IMR-90 (cell line): ENCODE data around the gene MCM5. TPM values are rescaled to one million over a fixed set of nuclear protein-coding genes. Genes with fewer than 3 reads are reported as not detected.
A peak's percentile ranks its signal among the peaks of the same experiment; 100 is the strongest.

Source experiments
- ATAC-seq: fragments of 200-7000 bp; cut with Tn5 transposase; 2 replicates; pipeline ENCODE4 v1.9.1; 2020; ENCODE audit warnings: low read depth, mild to moderate bottlenecking, moderate library complexity
- BruUV-seq: library from RNA; stranded (reverse); fragments of 400-500 nt; replicated peaks from 2 replicates; lab custom pipeline; 2021; lab: Mats Ljungman, UMichigan
- CTCF ChIA-PET: fragments of 300-600 bp; formaldehyde crosslinking; extraction: SDS; loops from one replicate; lab custom pipeline; 2021; ENCODE audit warnings: antibody characterized with exemption; lab: Yijun Ruan, JAX
- POLR2A ChIA-PET: fragments of 300-600 bp; sonication (Branson Sonifier 250); formaldehyde crosslinking; loops from one replicate; lab custom pipeline; 2022; ENCODE audit warnings: antibody characterized with exemption; ENCODE audit not compliant: unreplicated experiment; lab: Charles Lee
- DNase-seq: peaks from one replicate; pipeline ENCODE4 v3.0.0; 2013
- H2AFZ ChIP-seq: replicated peaks from 2 replicates; pipeline ENCODE3; 2013; ENCODE audit warnings: low read length, mild to moderate bottlenecking; ENCODE audit not compliant: poor library complexity
- H2AK5ac ChIP-seq: 2 replicates; pipeline ENCODE4 v1.6.1; 2013; ENCODE audit warnings: low read depth, low read length, inconsistent platforms
- H2AK9ac ChIP-seq: replicated peaks from 2 replicates; pipeline ENCODE3; 2013; ENCODE audit warnings: mild to moderate bottlenecking, low read depth, low read length, moderate library complexity; ENCODE audit not compliant: poor library complexity
- H2BK120ac ChIP-seq: 2 replicates; pipeline ENCODE4 v1.6.1; 2013; ENCODE audit warnings: low read depth, low read length, inconsistent platforms
- H2BK15ac ChIP-seq: 3 replicates; pipeline ENCODE4 v1.6.1; 2013; ENCODE audit warnings: low read depth, low read length, inconsistent platforms
- H2BK20ac ChIP-seq: 2 replicates; pipeline ENCODE4 v1.6.1; 2013; ENCODE audit warnings: low read depth, mild to moderate bottlenecking, inconsistent platforms, low read length, moderate library complexity
- H2BK5ac ChIP-seq: 2 replicates; pipeline ENCODE4 v1.6.1; 2013; ENCODE audit warnings: mild to moderate bottlenecking, low read depth, low read length, inconsistent platforms; ENCODE audit not compliant: poor library complexity, severe bottlenecking
- H3K14ac ChIP-seq: replicated peaks from 2 replicates; pipeline ENCODE4 v1.6.1; 2013; ENCODE audit warnings: low read depth, low read length, inconsistent platforms
- H3K18ac ChIP-seq: 2 replicates; pipeline ENCODE4 v1.6.1; 2013; ENCODE audit warnings: low read depth, low read length, control low read depth
- H3K23ac ChIP-seq: 2 replicates; pipeline ENCODE4 v1.6.1; 2013; ENCODE audit warnings: low read depth, low read length, inconsistent platforms
- H3K27ac ChIP-seq: 2 replicates; pipeline ENCODE4 v1.5.1; 2013; ENCODE audit warnings: mild to moderate bottlenecking, control low read depth, low read length; ENCODE audit not compliant: insufficient read depth
- H3K27me3 ChIP-seq: 2 replicates; pipeline ENCODE4 v1.6.1; 2013; ENCODE audit warnings: low read length; ENCODE audit not compliant: control insufficient read depth, insufficient read depth
- H3K36me3 ChIP-seq: 2 replicates; pipeline ENCODE4 v1.6.1; 2013; ENCODE audit warnings: low read length, mixed read lengths; ENCODE audit not compliant: control insufficient read depth, insufficient read depth
- H3K4ac ChIP-seq: 2 replicates; pipeline ENCODE4 v1.6.1; 2013; ENCODE audit warnings: low read depth, low read length, inconsistent platforms
- H3K4me1 ChIP-seq: 2 replicates; pipeline ENCODE4 v1.6.1; 2013; ENCODE audit warnings: low read length, mixed read lengths; ENCODE audit not compliant: control insufficient read depth, insufficient read depth
- H3K4me2 ChIP-seq: 2 replicates; pipeline ENCODE4 v1.6.1; 2013; ENCODE audit warnings: low read depth, mild to moderate bottlenecking, control low read depth, low read length, moderate library complexity
- H3K4me3 ChIP-seq: 2 replicates; pipeline ENCODE4 v1.5.1; 2013; ENCODE audit warnings: low read depth, mild to moderate bottlenecking, control low read depth, low read length, moderate library complexity; ENCODE audit not compliant: insufficient read depth
- H3K56ac ChIP-seq: 2 replicates; pipeline ENCODE4 v1.6.1; 2013; ENCODE audit warnings: low read length, inconsistent platforms; ENCODE audit not compliant: insufficient read depth; ENCODE audit errors: extremely low read depth
- H3K79me1 ChIP-seq, 2 experiments: 2 replicates each; pipeline ENCODE4 v1.6.1; 2013; ENCODE audit warnings: low read length in 2 of 2, inconsistent platforms in 1 of 2, low read depth in 1 of 2
- H3K9ac ChIP-seq: 2 replicates; pipeline ENCODE4 v1.6.1; 2013; ENCODE audit warnings: low read depth, low read length, control low read depth
- H3K9me1 ChIP-seq: 2 replicates; pipeline ENCODE4 v1.6.1; 2013; ENCODE audit warnings: low read length, inconsistent platforms; ENCODE audit not compliant: insufficient read depth
- H3K9me3 ChIP-seq: 2 replicates; pipeline ENCODE4 v1.6.1; 2013; ENCODE audit warnings: low read length; ENCODE audit not compliant: control insufficient read depth, insufficient read depth
- H4K20me1 ChIP-seq: 2 replicates; pipeline ENCODE4 v1.6.1; 2013; ENCODE audit warnings: low read length, inconsistent platforms; ENCODE audit not compliant: insufficient read depth
- H4K5ac ChIP-seq: 2 replicates; pipeline ENCODE4 v1.6.1; 2013; ENCODE audit warnings: mild to moderate bottlenecking, low read depth, low read length, control low read depth
- H4K8ac ChIP-seq, 2 experiments: 2 replicates each; pipeline ENCODE4 v1.6.1; 2013; ENCODE audit warnings: low read depth in 2 of 2, low read length in 2 of 2, control low read depth in 1 of 2, inconsistent platforms in 1 of 2
- H4K91ac ChIP-seq: 2 replicates; pipeline ENCODE4 v1.6.1; 2013; ENCODE audit warnings: low read depth, low read length, inconsistent platforms; ENCODE audit not compliant: insufficient read depth
- CEBPB ChIP-seq: IDR thresholded peaks from 2 replicates; pipeline ENCODE4 v1.6.1; 2012; ENCODE audit warnings: low read depth, low read length, improper control_type of control experiment
- CHD1 ChIP-seq: IDR thresholded peaks from 2 replicates; pipeline ENCODE4 v1.6.1; 2012; ENCODE audit warnings: low read depth, low read length, improper control_type of control experiment
- FOS ChIP-seq: fragments of 150-350 bp; IDR thresholded peaks from 2 replicates; pipeline ENCODE4 v1.6.1; 2016; ENCODE audit warnings: low read depth, low read length
- MAFK ChIP-seq: IDR thresholded peaks from 2 replicates; pipeline ENCODE4 v1.6.1; 2012; ENCODE audit warnings: low read depth, low read length, improper control_type of control experiment
- MAZ ChIP-seq: IDR thresholded peaks from 2 replicates; pipeline ENCODE4 v1.6.1; 2012; ENCODE audit warnings: low read depth, mild to moderate bottlenecking, low read length, improper control_type of control experiment, moderate library complexity, borderline replicate concordance
- NFE2L2 ChIP-seq: fragments of 150-350 bp; IDR thresholded peaks from 2 replicates; pipeline ENCODE4 v1.6.1; 2016; ENCODE audit warnings: low read depth, mild to moderate bottlenecking, low read length
- POLR2A ChIP-seq: IDR thresholded peaks from 2 replicates; pipeline ENCODE4 v1.6.1; 2012; ENCODE audit warnings: mild to moderate bottlenecking, low read depth, low read length
- RFX5 ChIP-seq: IDR thresholded peaks from 2 replicates; pipeline ENCODE4 v1.8.0; 2012; ENCODE audit warnings: low read depth, mild to moderate bottlenecking, low read length, moderate library complexity
- SMC3 ChIP-seq: fragments of 150-350 bp; IDR thresholded peaks from 2 replicates; pipeline ENCODE4 v1.6.1; 2016; ENCODE audit warnings: low read depth, mild to moderate bottlenecking, antibody characterized with exemption, low read length, moderate library complexity
- WGBS, 2 experiments: methylation state at CpG; one replicate each; pipeline versions ENCODE4 v1.1.5 to v1.1.7; 2013; ENCODE audit warnings: missing lambda C conversion rate in 2 of 2; ENCODE audit not compliant: insufficient read length in 1 of 2; ENCODE audit errors: extremely low coverage in 2 of 2; 5-methylcytosine and 5-hydroxymethylcytosine counted together
- dilution Hi-C: fragments of 300-500 bp; cut with HindIII; formaldehyde crosslinking; loops from one replicate; pipeline ENCODE4 v1.14.3; 2018; ENCODE audit warnings: low sequenced_read_pairs; ENCODE audit not compliant: unreplicated experiment
- in situ Hi-C: fragments of 300-500 bp; cut with MboI; formaldehyde crosslinking; loops from 3 replicates; pipeline ENCODE4 v1.14.3; 2019; ENCODE audit warnings: low sequenced_read_pairs, inconsistent platforms, mixed read lengths
- intact Hi-C: fragments of 100-400 bp; cut with micrococcal nuclease; formaldehyde crosslinking; loops from 2 replicates; pipeline ENCODE4 v1.10.0; 2022
- polyA plus RNA-seq, 3 experiments: library from polyadenylated mRNA; depleted of rRNA; stranded (reverse); fragments of >200 nt; gene quantifications; 2 replicates each; pipeline ENCODE4 v1.2.3, GENCODE V29; 2012; ENCODE audit warnings: low replicate concordance in 1 of 3
- total RNA-seq: library from RNA; depleted of rRNA; stranded (reverse); fragments of >200 nt; gene quantifications from 2 replicates; pipeline ENCODE4 v1.2.3, GENCODE V29; 2012
- TF ChIP-seq, protein P1 (sequence below): fragments of 150-350 bp; IDR thresholded peaks from 2 replicates; pipeline ENCODE4 v1.6.1; 2017; ENCODE audit warnings: mild to moderate bottlenecking, antibody characterized with exemption, low read length, low read depth
- TF ChIP-seq, protein P2 (sequence below): conservative IDR thresholded peaks from 2 replicates; pipeline ENCODE4 v1.5.1; 2012; ENCODE audit warnings: mild to moderate bottlenecking, low read depth, low read length, improper control_type of control experiment

The MCM5 gene
- total and polyA plus RNA-seq, 2 of the 4 experiments (the other 2 are of a cell fraction) = 43.0 to 58.6 TPM

DNA sequence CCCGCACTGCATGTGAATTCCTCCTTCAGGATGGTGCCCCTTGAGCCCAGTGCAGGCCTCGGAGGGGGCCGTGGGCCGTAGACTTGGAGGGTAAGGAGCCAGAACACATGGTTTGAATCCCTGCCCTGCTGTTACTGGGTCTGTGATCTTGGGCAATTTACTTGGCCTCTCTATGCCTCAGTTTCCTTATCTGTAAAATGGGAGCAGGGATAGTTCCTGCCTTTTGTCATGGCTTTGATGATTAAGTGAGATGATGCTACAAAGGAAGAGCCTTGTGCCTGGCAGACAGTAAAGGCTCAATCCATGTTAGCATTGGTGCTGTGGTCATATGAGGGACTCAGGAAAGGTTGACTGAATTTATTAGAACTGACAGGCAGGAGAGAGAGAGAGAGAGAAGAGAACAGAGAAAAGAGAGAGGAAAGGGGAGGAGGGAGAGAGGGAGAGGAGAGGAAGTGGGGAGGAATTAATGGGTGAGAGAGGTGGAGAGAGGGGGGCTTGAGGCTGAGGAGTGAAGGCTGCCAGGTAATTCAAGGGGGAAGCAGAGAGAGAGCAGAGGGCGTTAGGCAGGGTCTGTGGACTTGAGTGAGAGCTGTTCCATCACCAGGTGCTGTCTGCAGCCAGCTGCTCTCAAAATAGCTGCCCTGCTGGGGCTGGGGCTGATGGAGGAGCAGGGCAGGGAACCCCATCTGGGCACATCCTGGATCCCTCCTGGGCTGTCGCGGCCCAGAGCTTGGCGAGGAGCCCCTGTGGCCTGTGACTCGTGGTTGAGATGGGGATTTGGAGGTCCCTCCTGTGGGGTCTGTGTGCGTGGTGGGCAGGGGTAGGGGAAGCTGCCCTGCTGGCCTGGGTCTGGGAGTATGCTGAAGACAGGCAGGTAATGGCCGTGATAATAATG, 44.1 kb downstream of the MCM5 start (continued):
- TF ChIP-seq MAZ (no peak), MAFK (no peak)

DNA sequence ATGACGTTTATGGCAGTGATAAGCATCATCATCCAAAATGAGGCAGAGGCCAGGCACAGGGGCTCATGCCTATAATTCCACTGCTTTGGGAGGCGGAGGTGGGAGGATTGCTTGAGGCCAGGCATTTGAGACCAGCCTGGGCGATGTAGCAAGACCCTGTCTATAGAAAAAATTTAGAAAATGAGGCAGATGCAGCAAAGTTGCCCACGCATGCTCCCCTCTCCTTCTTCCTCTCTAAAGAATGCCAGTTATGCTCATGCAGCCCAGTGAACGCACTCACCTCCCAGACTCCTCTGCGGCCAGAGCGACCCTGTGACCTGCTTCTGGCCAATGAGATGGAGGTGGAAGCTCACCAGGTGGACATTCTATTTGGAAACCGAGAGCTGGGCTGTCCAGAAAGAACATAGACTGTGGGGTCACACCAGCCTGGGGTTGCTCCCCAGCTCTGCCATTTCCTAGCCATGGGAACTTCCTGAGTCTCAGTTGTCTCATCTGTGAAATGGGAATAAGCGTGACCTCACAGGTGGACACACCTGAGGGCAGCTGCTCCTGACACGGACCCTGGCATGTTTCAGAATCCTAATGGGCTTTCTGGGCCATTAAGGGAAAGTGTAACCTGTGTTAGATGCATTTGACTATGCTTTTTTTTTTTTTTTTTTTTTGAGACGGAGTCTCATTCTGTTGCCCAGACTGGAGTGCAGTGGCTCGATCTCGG, 44.9 kb downstream of the MCM5 start:
- 56% methylated on average over 1 of the region's 13 CpGs; no CpG with 5 or more reads in 1 of the 2 experiments for WGBS, 2 experiments
- in situ Hi-C loops = no loop called here
- TF ChIP-seq, protein P1, sequence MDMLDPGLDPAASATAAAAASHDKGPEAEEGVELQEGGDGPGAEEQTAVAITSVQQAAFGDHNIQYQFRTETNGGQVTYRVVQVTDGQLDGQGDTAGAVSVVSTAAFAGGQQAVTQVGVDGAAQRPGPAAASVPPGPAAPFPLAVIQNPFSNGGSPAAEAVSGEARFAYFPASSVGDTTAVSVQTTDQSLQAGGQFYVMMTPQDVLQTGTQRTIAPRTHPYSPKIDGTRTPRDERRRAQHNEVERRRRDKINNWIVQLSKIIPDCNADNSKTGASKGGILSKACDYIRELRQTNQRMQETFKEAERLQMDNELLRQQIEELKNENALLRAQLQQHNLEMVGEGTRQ = no peak
- TF ChIP-seq NFE2L2 (no peak), CEBPB (no peak), FOS (no peak), MAFK (no peak), MAZ (no peak), SMC3 (no peak), POLR2A (no peak), CHD1 (no peak), RFX5 (no peak)
- TF ChIP-seq, protein P2, sequence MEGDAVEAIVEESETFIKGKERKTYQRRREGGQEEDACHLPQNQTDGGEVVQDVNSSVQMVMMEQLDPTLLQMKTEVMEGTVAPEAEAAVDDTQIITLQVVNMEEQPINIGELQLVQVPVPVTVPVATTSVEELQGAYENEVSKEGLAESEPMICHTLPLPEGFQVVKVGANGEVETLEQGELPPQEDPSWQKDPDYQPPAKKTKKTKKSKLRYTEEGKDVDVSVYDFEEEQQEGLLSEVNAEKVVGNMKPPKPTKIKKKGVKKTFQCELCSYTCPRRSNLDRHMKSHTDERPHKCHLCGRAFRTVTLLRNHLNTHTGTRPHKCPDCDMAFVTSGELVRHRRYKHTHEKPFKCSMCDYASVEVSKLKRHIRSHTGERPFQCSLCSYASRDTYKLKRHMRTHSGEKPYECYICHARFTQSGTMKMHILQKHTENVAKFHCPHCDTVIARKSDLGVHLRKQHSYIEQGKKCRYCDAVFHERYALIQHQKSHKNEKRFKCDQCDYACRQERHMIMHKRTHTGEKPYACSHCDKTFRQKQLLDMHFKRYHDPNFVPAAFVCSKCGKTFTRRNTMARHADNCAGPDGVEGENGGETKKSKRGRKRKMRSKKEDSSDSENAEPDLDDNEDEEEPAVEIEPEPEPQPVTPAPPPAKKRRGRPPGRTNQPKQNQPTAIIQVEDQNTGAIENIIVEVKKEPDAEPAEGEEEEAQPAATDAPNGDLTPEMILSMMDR = no peak

More for the DNA sequence above, 44.9 kb downstream of the MCM5 start:
- no peak overlapping the region for H2AK9ac ChIP-seq
- no peaks in the 10 kb centered on the region for H4K20me1 ChIP-seq
- no peak overlapping the region for H4K91ac ChIP-seq
- no peak overlapping the region for H3K4me2 ChIP-seq
- peaks cover 21% of the 10 kb centered on the region for H3K4me1 ChIP-seq
- H3K27ac ChIP-seq = no peak overlapping the region
- dilution Hi-C loops (no loop called here), intact Hi-C loops (loop anchor here (5.0 kb wide), 1 partner anchor 122 kb away; no protein-coding TSS in a partner anchor)
- no peak overlapping the region for H3K23ac ChIP-seq
- ChIA-PET CTCF (no interaction called here), POLR2A (no interaction called here)
- no peak overlapping the region for H3K4me3 ChIP-seq
- H4K5ac ChIP-seq = no peak overlapping the region
- no peak overlapping the region for H2BK20ac ChIP-seq
- no peak overlapping the region for H3K56ac ChIP-seq
- H2BK120ac ChIP-seq = no peak overlapping the region
- peaks cover 18% of the 10 kb centered on the region for H3K9me1 ChIP-seq
- no TSS peak for BruUV-seq
- 0 out of 2 replicates have a peak overlapping the region, but pooled peaks have one; percentile 33 for H2AK5ac ChIP-seq
- peaks cover 0 to 12% of the 10 kb centered on the region in 2 experiments; a peak in 1 of 4 replicates for H3K79me1 ChIP-seq
- H2BK5ac ChIP-seq = no peak overlapping the region
- no peak overlapping the region; the same call in 2 of the 3 replicates for H2BK15ac ChIP-seq
- H3K4ac ChIP-seq = no peak overlapping the region
- H4K8ac ChIP-seq = no peak overlapping the region
- H3K9me3 ChIP-seq = no peaks in the 10 kb centered on the region
- no peaks in the 10 kb centered on the region for H3K36me3 ChIP-seq
- no peak overlapping the region for H3K18ac ChIP-seq
- ATAC-seq = no peak
- H2AFZ ChIP-seq = peak overlapping the region; percentile 63
- H3K27me3 ChIP-seq = no peaks in the 10 kb centered on the region
- H3K9ac ChIP-seq = no peak overlapping the region
- no peak overlapping the region; the same call in 1 of the 2 replicates for H3K14ac ChIP-seq
- DNase-seq = no peak
